Brain microvascular endothelial cell (primary cell): ENCODE measurements around the gene POTEJ.
A peak's percentile ranks its signal among the peaks of the same experiment; 100 is the strongest.
"Not testable (repeated sequence)": the region's sequence is repeated elsewhere in the genome, so short reads cannot be mapped to it uniquely, and the experiment has no call there.

ENCODE experiments used
- DNase-seq: peaks from one replicate; pipeline ENCODE4 v3.0.0-alpha.2; 2020
- H3K27ac ChIP-seq: fragments of 250-450 bp; sonication (Bioruptor Pico); 2 replicates; pipeline ENCODE4 v1.5.1; 2020; ENCODE audit warnings: mild to moderate bottlenecking, moderate library complexity
- H3K27me3 ChIP-seq: fragments of 250-450 bp; sonication (Bioruptor Pico); replicated peaks from 2 replicates; pipeline ENCODE4 v1.5.1; 2020; ENCODE audit warnings: mild to moderate bottlenecking
- H3K36me3 ChIP-seq: fragments of 250-450 bp; sonication (Bioruptor Pico); replicated peaks from 2 replicates; pipeline ENCODE4 v1.5.1; 2020; ENCODE audit warnings: mild to moderate bottlenecking
- H3K4me3 ChIP-seq: 2 replicates; pipeline ENCODE4 v1.5.1; 2011; ENCODE audit warnings: low read depth, mild to moderate bottlenecking, control low read depth, low read length, moderate library complexity
- in situ Hi-C: cut with HindIII; loops from 2 replicates; pipeline ENCODE4 v1.10.0; 2017; ENCODE audit warnings: low sequenced_read_pairs, low pct_ligation_motif_present
- TF ChIP-seq, protein P1 (sequence below): IDR thresholded peaks from 2 replicates; pipeline ENCODE4 v1.5.1; 2011; ENCODE audit warnings: low read depth, mild to moderate bottlenecking, moderate library complexity, low read length, control low read depth, inconsistent platforms; ENCODE audit errors: missing control alignments

Gene POTEJ

GRCh38 chr2:130641688-130642087 is 30.4 kb downstream of the POTEJ start:
- H3K36me3 ChIP-seq, H3K27ac ChIP-seq, in situ Hi-C loops, H3K4me3 ChIP-seq, H3K27me3 ChIP-seq, DNase-seq: not testable (repeated sequence)

DNA sequence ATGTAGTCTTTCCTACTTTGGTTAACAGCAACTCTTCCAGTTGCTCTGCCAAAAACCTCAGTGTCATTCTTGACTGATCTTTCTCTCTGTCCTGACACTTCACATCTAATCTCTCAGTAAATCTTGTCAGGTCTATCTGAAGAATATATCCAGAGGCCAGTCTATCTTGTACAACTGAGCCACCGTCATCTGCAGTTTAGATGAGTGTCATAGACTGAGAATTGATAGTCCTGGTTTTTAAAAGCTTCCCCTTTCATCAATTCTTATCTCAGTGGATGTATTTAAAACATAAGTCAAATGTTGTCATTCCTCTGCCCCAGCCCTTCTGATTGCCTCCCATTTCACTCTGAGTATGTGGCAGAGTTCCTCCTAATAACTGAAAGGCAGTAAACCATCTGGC is 38.0 kb downstream of the POTEJ start:
- H3K27ac ChIP-seq, H3K4me3 ChIP-seq, H3K27me3 ChIP-seq, H3K36me3 ChIP-seq, DNase-seq, in situ Hi-C loops: not testable (repeated sequence)

GRCh38 chr2:130664506-130664905 is 53.3 kb downstream of the POTEJ start:
- in situ Hi-C loops, result not testable (repeated sequence)

GRCh38 chr2:130665596-130665995 is 54.4 kb downstream of the POTEJ start:
- H3K36me3 ChIP-seq, in situ Hi-C loops, H3K27ac ChIP-seq, DNase-seq, H3K4me3 ChIP-seq, H3K27me3 ChIP-seq: not testable (repeated sequence)

More at GRCh38 chr2:130664506-130664905, 53.3 kb downstream of the POTEJ start:
- not testable (repeated sequence) for H3K27ac ChIP-seq, DNase-seq, H3K4me3 ChIP-seq, H3K36me3 ChIP-seq, H3K27me3 ChIP-seq

DNA sequence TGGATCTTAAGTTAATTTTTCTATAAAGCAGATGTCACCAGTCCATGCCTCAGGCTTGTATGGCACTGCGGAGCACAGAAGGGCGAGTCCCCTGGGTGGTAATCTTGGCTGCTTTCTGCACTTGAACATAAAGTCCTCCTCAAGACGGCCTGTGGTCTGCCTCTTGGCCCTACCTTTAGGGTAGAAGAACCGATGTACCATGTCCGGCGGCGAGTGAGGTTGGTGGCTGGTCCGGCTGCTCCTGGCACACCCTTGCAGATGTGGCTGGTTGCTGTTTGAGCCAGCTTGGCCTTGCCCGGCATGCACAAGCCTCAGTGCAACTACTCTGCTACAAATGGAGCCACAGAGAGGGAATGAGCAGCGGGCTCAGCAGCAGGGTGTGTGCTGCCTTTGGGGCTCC is 56.3 kb downstream of the POTEJ start:
- H3K4me3 ChIP-seq, in situ Hi-C loops, DNase-seq, H3K27ac ChIP-seq, H3K36me3 ChIP-seq, H3K27me3 ChIP-seq: not testable (repeated sequence)

DNA sequence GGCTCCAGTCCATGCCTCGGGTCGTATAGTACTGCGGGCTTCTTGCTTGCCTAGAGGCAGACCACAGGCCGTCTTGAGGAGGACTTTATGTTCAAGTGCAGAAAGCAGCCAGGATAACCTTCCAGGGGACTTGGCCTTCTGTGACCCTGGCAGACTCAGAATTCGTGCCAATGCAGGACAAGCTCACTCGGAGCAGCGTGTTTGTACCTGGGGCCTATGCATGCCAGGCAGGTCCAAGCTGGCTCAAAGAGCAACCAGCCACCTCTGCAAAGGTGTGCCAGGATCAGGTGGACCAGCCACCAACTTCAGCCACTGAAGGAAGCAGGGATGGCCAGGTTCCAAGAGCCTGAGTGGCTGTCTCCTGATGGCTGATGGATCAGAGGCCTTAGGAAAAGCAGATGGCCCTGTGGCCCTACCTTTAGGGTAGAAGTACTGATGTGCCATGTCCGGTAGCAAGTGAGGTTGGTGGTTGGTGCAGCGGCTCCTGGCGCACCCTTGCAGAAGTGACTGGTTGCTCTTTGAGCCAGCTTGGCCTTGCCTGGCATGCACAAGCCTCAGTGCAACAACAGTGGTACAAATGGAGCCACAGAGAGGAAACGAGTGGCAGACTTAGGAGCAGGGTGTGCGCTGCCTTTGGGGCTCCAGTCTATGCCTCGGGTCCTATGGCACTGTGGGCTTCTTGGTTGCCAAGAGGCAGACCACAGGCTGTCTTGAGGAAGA is 58.9 kb downstream of the POTEJ start:
- H3K27me3 ChIP-seq, H3K4me3 ChIP-seq, DNase-seq, H3K36me3 ChIP-seq, H3K27ac ChIP-seq, in situ Hi-C loops: not testable (repeated sequence)

GRCh38 chr2:130692041-130692770 is 81.0 kb downstream of the POTEJ start:
- H3K27ac ChIP-seq, H3K27me3 ChIP-seq, H3K36me3 ChIP-seq, in situ Hi-C loops, DNase-seq, H3K4me3 ChIP-seq: not testable (repeated sequence)

GRCh38 chr2:130693474-130693873 is 82.2 kb downstream of the POTEJ start:
- H3K36me3 ChIP-seq, DNase-seq: not testable (repeated sequence)
- TF ChIP-seq, protein P1, sequence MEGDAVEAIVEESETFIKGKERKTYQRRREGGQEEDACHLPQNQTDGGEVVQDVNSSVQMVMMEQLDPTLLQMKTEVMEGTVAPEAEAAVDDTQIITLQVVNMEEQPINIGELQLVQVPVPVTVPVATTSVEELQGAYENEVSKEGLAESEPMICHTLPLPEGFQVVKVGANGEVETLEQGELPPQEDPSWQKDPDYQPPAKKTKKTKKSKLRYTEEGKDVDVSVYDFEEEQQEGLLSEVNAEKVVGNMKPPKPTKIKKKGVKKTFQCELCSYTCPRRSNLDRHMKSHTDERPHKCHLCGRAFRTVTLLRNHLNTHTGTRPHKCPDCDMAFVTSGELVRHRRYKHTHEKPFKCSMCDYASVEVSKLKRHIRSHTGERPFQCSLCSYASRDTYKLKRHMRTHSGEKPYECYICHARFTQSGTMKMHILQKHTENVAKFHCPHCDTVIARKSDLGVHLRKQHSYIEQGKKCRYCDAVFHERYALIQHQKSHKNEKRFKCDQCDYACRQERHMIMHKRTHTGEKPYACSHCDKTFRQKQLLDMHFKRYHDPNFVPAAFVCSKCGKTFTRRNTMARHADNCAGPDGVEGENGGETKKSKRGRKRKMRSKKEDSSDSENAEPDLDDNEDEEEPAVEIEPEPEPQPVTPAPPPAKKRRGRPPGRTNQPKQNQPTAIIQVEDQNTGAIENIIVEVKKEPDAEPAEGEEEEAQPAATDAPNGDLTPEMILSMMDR, result peak; percentile 30

GRCh38 chr2:130703250-130703649 is 92.0 kb downstream of the POTEJ start:
- DNase-seq, H3K4me3 ChIP-seq, in situ Hi-C loops, H3K27ac ChIP-seq, H3K36me3 ChIP-seq, H3K27me3 ChIP-seq: not testable (repeated sequence)

More at GRCh38 chr2:130693474-130693873, 82.2 kb downstream of the POTEJ start:
- H3K4me3 ChIP-seq, H3K27me3 ChIP-seq, in situ Hi-C loops, H3K27ac ChIP-seq: not testable (repeated sequence)
